ENCODE results near the gene ACOT6.
"Not testable (repeated sequence)": the region's sequence is repeated elsewhere in the genome, so short reads cannot be mapped to it uniquely, and the experiment has no call there.

Gene ACOT6

DNA sequence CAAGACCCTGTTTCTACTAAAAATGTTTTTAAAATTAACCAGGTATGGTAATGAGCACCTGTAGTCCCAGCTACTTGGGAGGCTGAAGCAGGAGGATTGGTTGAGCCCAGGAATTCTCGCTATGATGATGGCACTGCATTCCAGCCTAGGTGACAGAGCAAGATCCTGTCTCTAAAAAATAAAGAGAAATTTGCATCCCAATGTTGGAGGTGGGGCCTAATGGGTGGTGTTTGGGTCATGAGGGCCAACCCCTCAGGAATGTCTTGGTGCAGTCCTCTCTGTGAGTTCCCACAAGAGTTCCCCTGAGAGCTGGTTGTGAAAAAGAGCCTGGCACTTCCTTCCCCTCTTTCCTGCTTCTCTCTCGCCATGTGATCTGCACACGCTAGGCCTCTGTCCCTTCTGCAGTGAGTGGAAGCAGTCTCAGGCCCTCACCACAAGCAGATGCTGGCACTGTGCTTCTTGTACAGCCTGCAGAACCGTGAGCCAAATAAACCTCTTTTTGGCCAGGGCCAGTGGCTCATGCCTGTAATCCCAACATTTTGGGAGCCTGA, 11.3 kb downstream of the ACOT6 start:
- in situ Hi-C loops (cut with HindIII; ENCODE audit: low sequenced_read_pairs): no loop called here
- TF ChIP-seq, protein P1, sequence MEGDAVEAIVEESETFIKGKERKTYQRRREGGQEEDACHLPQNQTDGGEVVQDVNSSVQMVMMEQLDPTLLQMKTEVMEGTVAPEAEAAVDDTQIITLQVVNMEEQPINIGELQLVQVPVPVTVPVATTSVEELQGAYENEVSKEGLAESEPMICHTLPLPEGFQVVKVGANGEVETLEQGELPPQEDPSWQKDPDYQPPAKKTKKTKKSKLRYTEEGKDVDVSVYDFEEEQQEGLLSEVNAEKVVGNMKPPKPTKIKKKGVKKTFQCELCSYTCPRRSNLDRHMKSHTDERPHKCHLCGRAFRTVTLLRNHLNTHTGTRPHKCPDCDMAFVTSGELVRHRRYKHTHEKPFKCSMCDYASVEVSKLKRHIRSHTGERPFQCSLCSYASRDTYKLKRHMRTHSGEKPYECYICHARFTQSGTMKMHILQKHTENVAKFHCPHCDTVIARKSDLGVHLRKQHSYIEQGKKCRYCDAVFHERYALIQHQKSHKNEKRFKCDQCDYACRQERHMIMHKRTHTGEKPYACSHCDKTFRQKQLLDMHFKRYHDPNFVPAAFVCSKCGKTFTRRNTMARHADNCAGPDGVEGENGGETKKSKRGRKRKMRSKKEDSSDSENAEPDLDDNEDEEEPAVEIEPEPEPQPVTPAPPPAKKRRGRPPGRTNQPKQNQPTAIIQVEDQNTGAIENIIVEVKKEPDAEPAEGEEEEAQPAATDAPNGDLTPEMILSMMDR (IDR thresholded peaks at IDR 0.05; ENCODE audit: low read depth, low read length, missing control alignments): no peak
- no peak overlapping the region for H3K4me3 ChIP-seq (ENCODE audit: low read depth, low read length)
- DNase-seq (ENCODE audit: low read depth): no peak

DNA sequence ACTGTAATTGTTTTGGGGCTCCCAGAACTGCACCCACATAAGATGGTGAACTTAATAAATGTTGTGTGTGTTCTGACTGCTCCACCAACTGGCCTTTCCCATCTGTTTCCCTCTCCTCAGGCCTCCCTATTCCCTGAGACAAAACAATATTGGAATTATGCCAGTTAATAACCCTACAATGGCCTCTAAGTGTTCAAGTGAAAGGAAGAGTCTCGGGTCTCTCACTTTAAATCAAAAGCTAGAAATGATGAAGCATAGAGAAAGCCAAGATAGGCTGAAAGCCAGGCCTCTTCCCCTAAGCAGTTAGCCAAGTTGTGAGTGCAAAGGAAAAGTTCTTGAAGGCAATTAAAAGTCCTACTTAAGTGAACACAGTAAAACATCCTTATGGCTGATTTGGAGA, 13.4 kb downstream of the ACOT6 start:
- in situ Hi-C loops (cut with HindIII; ENCODE audit: low sequenced_read_pairs): no loop called here
- TF ChIP-seq, protein P1 (IDR thresholded peaks at IDR 0.05; ENCODE audit: low read depth, low read length, missing control alignments): no peak
- DNase-seq (ENCODE audit: low read depth): peak; percentile 49
- H3K4me3 ChIP-seq (ENCODE audit: low read depth, low read length): no peak overlapping the region

DNA sequence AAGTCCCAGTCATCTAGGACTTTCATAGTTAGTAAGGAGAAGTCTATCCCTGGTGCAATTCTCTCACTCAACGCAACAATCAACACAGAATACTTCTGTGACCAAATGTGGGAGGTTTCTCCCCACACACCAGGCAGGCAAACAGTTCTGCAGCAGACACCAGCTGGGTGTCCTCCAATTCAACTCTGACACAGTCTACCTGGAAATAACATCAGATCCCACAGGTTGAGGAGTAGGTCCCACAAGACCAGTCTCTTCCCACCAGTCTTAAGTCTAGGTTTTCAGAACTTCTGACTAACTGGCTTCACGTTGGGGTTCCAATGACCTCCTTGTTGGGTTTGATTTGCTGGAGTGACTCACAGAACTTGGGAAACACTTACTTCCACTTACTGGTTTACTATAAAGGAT, 14.8 kb downstream of the ACOT6 start:
- DNase-seq (ENCODE audit: low read depth): no peak

DNA sequence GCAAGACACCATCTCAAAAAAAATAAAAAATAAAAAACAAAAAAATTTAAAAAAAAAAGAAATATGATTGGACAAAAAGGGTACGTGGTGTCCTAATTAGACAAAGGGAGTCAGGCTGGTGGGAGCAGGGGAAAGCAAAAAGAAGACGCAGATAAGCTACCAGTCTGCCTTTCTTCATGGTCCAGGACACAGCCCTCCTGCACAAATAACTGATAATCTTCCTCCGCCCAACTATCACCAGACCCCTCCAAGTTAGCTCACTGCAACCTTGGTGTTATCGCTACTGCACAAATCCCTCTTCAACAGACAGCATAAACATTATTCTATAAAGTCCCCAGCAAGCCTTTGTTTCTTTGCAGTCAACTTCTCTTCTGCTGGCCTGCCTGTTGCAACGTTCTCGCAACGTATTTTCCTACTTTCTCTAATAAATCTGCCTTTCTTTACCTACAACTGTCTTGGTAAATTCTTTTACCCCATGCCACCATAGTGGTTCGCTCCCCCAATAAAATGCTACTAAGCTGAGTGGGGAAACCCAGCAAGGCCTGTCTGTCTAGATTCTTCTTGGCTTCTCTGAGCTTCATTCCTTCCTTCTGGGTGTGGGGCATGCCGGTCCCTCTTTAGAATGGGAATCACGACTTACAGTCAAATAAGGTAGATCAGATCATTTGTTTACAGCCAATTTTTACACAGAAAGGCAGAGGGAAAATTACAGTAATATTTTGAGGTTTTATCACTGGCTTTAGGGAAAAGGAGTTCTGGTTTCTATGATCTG, 17.9 kb downstream of the ACOT6 start:
- no peak for DNase-seq (ENCODE audit: low read depth)
- H3K4me3 ChIP-seq (ENCODE audit: low read depth, low read length): no peak overlapping the region
- in situ Hi-C loops (cut with HindIII; ENCODE audit: low sequenced_read_pairs): no loop called here
- TF ChIP-seq, protein P1 (IDR thresholded peaks at IDR 0.05; ENCODE audit: low read depth, low read length, missing control alignments): no peak

More for the DNA sequence above, 14.8 kb downstream of the ACOT6 start:
- in situ Hi-C loops (cut with HindIII; ENCODE audit: low sequenced_read_pairs): no loop called here
- TF ChIP-seq, protein P1 (IDR thresholded peaks at IDR 0.05; ENCODE audit: low read depth, low read length, missing control alignments): no peak
- no peak overlapping the region for H3K4me3 ChIP-seq (ENCODE audit: low read depth, low read length)

DNA sequence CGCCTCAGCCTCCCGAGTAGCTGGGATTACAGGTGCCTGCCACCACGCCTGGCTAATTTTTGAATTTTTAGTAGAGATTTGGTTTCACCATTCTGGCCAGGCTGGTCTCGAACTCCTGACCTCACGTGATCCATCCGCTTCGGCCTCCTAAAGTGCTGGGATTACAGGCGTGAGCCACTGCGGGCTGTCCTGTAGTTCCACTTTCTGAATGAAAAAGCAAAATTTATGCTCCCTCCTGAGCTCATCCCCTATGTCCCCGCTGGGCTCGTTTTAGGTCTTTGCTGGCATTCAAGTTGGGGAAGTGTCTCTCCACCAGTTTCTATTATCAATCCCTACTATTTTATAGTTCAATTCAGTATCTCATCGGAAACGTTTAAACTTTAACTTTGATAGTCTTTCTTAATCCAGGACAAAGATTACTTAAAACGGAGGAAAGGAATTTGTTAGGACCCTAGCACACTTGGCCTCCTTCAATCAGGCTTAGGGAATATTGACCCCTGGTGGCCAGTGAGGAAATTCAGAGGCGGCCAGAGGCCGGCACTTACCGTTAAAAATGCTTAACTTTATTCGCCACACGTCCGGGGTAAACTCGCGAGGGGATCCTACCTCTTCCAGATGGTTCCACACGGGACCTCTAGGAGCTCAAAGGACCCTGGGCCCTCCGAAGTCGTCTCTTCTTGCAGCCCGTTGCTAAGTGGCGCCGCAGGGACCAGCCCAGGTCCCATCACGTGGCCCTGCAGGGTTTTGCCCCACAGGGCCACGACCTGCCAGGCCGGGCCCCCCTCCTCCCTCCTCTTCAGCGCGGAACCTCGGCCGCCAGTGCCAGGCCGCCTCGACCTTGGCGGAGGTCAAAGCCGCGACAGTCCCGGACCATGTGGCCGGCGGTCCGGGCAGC, 21.0 kb downstream of the ACOT6 start:
- in situ Hi-C loops (cut with HindIII; ENCODE audit: low sequenced_read_pairs): no loop called here
- TF ChIP-seq, protein P1 (IDR thresholded peaks at IDR 0.05; ENCODE audit: low read depth, low read length, missing control alignments): peak; percentile 87
- DNase-seq (ENCODE audit: low read depth): peak; percentile 62
- H3K4me3 ChIP-seq (ENCODE audit: low read depth, low read length): peak overlapping the region; percentile 38

DNA sequence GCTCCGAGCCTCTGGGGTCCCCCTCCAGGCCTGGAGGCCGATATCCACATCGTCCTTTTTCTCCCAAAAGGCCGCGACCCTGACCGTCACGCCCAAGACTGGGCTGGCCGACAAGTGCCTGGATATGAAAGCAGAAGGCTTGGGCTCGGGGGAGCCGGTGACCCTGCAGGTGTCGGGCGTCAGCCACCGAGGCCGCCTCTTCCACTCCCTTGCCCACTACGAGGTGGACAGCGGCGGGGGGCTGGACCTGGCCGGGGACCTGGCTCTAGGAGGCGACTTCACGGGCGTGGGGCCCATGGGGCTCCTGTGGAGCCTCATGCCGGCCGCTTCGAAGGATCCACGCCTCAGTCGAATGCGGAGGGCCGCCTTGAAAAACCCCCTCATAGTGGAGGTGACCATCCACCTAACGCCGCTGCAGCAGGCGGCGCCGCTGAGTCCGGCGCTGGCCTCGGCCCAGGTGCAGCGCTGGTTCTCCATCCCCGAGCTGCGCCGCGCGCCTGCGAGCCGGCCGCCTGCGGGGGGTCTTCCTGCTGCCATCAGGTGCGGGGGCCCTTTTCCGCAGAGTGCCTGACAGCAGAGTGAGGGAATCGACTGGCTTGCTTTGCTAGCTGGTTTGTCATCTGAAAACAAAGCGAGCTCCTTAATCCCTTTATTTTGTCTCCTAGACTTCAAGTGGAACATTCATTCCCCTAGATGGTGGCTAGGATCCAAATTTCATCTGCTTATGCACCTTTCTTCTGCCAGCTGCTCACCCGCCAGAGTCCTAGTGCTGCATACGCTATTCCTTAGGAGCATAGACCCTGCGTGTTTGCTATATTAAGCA, 21.9 kb downstream of the ACOT6 start:
- in situ Hi-C loops (cut with HindIII; ENCODE audit: low sequenced_read_pairs): no loop called here
- peak overlapping the region; percentile 38 for H3K4me3 ChIP-seq (ENCODE audit: low read depth, low read length)
- DNase-seq (ENCODE audit: low read depth): no peak
- TF ChIP-seq, protein P1 (IDR thresholded peaks at IDR 0.05; ENCODE audit: low read depth, low read length, missing control alignments): peak; percentile 54

DNA sequence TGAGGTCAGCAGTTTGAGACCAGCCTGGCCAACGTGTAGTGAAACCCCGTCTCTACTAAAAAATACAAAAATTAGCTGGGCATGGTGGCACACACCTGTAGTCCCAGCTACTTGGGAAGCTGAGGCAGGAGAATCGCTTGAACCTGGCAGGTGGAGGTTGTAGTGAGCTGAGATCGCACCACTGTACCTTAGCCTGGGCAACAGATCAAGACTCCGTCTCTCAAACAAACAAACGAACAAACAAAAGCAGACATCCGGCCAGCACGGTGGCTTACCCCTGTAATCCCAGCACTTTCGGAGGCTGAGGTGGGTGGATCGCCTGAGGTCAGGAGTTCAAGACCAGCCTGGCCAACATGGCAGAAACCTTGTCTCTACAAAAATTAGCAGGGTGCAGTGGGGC, 24.0 kb downstream of the ACOT6 start:
- in situ Hi-C loops (cut with HindIII; ENCODE audit: low sequenced_read_pairs); DNase-seq (ENCODE audit: low read depth); H3K4me3 ChIP-seq (ENCODE audit: low read depth, low read length): not testable (repeated sequence)

All from astrocyte of the cerebellum (primary cell).